ENCODE data around the gene LILRA1. TPM values are rescaled to one million over a fixed set of nuclear protein-coding genes. Genes with fewer than 3 reads are reported as not detected.
"Not testable (repeated sequence)": the region's sequence is repeated elsewhere in the genome, so short reads cannot be mapped to it uniquely, and the experiment has no call there.

Gene LILRA1
- total RNA-seq, 2 donors from 2014 or later, result 0.47 TPM; not detected in 1

DNA sequence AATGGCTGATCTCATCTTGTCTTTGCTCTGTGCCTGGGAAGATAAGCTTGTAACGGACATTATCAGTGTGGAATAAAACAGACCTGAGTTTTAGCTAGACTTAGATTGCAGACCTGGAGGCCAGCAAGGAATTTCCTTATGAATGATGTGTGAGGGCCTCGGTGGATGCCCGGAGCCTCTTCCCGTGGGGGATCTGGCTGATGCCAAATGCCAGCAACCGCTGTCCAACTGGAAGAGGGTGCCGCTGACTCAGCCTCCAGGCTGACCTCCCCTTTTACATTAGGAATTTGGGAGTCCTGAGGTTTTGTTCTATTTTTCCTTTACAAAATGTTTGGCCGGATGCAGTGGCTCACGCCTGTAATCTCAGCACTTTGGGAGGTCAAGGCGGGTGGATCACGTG lies 39.4 kb upstream of the LILRA1 start:
- Histone ChIP-seq H3K9me3 (no peaks in the 10 kb centered on the region), H3K36me3 (no peaks in the 10 kb centered on the region), H3K4me1 (no peaks in the 10 kb centered on the region), H3K4me3 (no peak overlapping the region), H3K27me3 (no peaks in the 10 kb centered on the region), H3K27ac (no peak overlapping the region)
- TF ChIP-seq, protein P1, sequence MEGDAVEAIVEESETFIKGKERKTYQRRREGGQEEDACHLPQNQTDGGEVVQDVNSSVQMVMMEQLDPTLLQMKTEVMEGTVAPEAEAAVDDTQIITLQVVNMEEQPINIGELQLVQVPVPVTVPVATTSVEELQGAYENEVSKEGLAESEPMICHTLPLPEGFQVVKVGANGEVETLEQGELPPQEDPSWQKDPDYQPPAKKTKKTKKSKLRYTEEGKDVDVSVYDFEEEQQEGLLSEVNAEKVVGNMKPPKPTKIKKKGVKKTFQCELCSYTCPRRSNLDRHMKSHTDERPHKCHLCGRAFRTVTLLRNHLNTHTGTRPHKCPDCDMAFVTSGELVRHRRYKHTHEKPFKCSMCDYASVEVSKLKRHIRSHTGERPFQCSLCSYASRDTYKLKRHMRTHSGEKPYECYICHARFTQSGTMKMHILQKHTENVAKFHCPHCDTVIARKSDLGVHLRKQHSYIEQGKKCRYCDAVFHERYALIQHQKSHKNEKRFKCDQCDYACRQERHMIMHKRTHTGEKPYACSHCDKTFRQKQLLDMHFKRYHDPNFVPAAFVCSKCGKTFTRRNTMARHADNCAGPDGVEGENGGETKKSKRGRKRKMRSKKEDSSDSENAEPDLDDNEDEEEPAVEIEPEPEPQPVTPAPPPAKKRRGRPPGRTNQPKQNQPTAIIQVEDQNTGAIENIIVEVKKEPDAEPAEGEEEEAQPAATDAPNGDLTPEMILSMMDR (IDR thresholded peaks at IDR 0.05), result no peak
- DNase-seq (ENCODE audit: low spot score), result no peak

DNA sequence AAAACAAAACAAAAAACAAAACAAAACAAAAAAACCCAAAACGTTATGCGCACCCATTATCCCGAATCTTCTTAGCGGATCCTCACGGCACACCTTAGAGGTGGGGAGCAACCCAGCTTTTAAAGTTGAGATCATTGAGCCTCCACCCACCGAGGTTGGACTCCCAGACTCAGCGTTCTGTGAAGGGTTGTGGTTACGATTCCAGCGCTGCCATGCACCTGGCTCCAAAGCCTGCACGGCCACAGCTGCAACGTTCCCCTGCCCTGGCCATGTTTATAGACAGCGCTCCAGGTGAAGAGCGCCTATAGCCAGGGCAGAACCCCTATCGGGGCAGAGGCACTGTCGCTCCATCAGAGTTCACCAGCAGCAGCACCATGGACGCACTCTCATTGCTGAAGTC lies 38.5 kb upstream of the LILRA1 start:
- Histone ChIP-seq H3K4me3 (no peak overlapping the region), H3K27ac (no peak overlapping the region), H3K4me1 (no peaks in the 10 kb centered on the region), H3K27me3 (no peaks in the 10 kb centered on the region), H3K9me3 (no peaks in the 10 kb centered on the region), H3K36me3 (no peaks in the 10 kb centered on the region)
- TF ChIP-seq, protein P1 (IDR thresholded peaks at IDR 0.05), result no peak
- no peak for DNase-seq (ENCODE audit: low spot score)

DNA sequence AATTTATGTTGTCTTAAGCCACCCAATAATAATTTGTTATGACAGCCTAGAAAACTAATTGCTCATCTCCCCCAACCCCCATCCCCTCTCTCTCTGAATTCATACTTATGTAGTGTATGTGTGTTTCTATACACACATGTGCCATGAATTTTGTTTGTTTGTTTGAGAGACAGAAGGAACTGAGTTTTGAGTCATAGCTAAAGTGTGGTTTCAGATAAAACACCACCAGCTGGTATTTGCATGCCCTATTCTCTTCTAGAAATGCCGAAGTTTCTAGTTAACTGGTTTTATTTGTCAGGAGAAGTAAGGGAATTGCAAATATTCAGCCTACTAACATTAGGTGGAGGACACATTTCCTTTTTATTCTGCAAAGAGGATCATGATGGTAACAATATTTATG lies 37.2 kb upstream of the LILRA1 start:
- H3K4me1 ChIP-seq, result no peaks in the 10 kb centered on the region
- no peaks in the 10 kb centered on the region for H3K27me3 ChIP-seq
- TF ChIP-seq, protein P1 (IDR thresholded peaks at IDR 0.05), result no peak
- no peak for DNase-seq (ENCODE audit: low spot score)
- no peak overlapping the region for H3K27ac ChIP-seq
- no peak overlapping the region for H3K4me3 ChIP-seq
- no peaks in the 10 kb centered on the region for H3K36me3 ChIP-seq
- H3K9me3 ChIP-seq, result no peaks in the 10 kb centered on the region

DNA sequence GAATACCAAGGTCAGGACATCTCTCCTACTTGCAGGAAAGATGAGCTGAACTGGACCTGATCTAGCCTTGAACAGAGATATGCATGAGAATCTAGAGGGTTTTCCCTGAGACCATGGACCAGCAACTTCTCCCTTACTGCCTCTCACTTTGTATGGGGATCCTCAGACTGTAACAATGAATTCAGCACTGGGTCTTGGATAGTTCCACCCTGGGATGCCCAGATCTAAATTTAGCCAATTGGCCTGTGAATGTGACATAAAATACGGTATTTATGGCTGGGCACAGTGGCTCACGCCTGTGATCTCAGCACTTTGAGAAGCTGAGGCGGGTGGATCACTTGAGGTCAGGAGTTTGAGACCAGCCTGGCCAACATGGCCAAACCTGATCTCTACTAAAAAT lies 35.1 kb upstream of the LILRA1 start:
- DNase-seq (ENCODE audit: low spot score), result no peak
- no peaks in the 10 kb centered on the region for H3K27me3 ChIP-seq
- TF ChIP-seq, protein P1 (IDR thresholded peaks at IDR 0.05), result no peak

DNA sequence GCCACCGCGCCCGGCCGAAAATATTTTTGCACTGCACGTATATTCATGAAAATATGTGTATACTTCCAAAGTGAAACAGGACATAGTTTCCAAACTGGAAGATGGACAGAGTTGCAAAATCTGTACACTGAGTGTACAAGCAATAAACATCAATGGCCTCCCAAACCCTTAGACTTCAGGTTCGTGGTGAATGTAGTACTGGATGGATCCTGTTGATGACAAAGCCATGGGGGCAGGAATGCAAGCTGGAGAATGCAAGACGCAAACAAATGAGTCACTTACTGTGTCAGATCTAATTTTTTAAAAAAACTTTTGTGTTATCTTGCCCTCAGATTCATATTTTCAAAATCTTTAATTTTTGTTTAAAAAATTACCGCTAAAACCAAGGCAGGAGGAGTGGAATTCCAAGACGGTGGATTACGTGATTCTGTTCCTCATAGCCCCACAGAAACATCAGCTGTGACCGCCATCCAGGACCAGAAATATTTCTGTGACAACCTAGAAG lies 32.5 kb upstream of the LILRA1 start:
- H3K27ac ChIP-seq, result no peak overlapping the region
- no peaks in the 10 kb centered on the region for H3K9me3 ChIP-seq
- TF ChIP-seq, protein P1 (IDR thresholded peaks at IDR 0.05), result no peak
- no peaks in the 10 kb centered on the region for H3K4me1 ChIP-seq
- H3K36me3 ChIP-seq, result no peaks in the 10 kb centered on the region
- H3K27me3 ChIP-seq, result no peaks in the 10 kb centered on the region
- no peak overlapping the region for H3K4me3 ChIP-seq
- no peak for DNase-seq (ENCODE audit: low spot score)

More for the DNA sequence above, 35.1 kb upstream of the LILRA1 start:
- Histone ChIP-seq H3K36me3 (no peaks in the 10 kb centered on the region), H3K9me3 (no peaks in the 10 kb centered on the region), H3K4me3 (no peak overlapping the region), H3K27ac (no peak overlapping the region), H3K4me1 (no peaks in the 10 kb centered on the region)

DNA sequence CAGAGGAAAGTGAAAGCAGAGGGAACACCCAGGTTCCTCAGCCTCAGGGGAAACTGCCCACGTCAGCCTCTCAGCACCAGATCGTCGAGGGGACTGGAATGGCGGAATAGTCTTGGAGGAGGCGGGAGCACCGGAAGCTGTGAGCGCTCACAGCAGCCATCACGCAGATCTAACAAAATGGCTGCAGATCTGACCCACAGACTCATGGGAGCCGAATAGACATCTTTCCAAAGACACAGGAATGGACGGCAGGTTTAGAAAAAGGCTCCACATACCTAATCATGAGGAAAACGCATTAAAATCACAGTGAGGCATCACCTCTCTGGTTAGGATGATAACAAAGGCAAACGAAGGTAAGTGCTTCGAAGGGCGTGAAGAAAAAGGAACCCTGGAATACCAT lies 31.6 kb upstream of the LILRA1 start:
- no peaks in the 10 kb centered on the region for H3K4me1 ChIP-seq
- TF ChIP-seq, protein P1 (IDR thresholded peaks at IDR 0.05), result no peak
- no peak for DNase-seq (ENCODE audit: low spot score)
- H3K27ac ChIP-seq, result no peak overlapping the region
- H3K4me3 ChIP-seq, result no peak overlapping the region
- no peaks in the 10 kb centered on the region for H3K27me3 ChIP-seq
- H3K9me3 ChIP-seq, result no peaks in the 10 kb centered on the region
- no peaks in the 10 kb centered on the region for H3K36me3 ChIP-seq

DNA sequence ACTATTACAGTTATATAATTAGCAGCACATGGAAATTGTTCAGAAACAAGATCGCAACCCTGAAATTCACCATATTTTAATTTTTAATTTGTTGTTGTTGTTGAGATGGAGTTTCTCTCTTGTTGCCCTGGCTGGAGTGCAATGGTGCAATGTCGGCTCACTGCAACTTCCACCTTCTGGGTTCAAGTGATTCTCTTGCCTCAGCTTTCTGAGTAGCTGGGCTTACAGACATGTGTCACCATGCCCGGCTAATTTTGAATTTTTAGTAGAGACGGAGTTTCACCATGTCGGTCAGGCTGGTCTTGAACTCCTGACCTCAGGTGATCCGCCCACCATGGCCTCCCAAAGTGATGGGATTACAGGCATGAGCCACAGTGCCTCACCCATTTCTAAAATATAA lies 30.2 kb upstream of the LILRA1 start:
- H3K27ac ChIP-seq; DNase-seq (ENCODE audit: low spot score); H3K36me3 ChIP-seq; H3K9me3 ChIP-seq; H3K4me1 ChIP-seq; H3K27me3 ChIP-seq; H3K4me3 ChIP-seq: not testable (repeated sequence)
